ENCODE measurements around the gene SHH. TPM values are rescaled to one million over a fixed set of nuclear protein-coding genes. Genes with fewer than 3 reads are reported as not detected.

SHH gene
- total RNA-seq, 1 donor from 2014 or later: 3.2 TPM

GRCh38 chr7:155806096-155806871 is 6.0 kb downstream of the SHH start:
- DNase-seq: no peak

- no peak for DNase-seq
These were observed 6.5 kb downstream of the SHH start for GRCh38 chr7:155805826-155806095.

GRCh38 chr7:155804897-155805825 is 7.1 kb downstream of the SHH start:
- DNase-seq: no peak

GRCh38 chr7:155804431-155804831 is 7.8 kb downstream of the SHH start:
- DNase-seq: no peak

GRCh38 chr7:155803418-155804376 is 8.6 kb downstream of the SHH start:
- DNase-seq: no peak

- DNase-seq: no peak
These were observed 9.3 kb downstream of the SHH start for GRCh38 chr7:155802906-155803417.

- no peak for DNase-seq
These were observed 10.0 kb downstream of the SHH start for GRCh38 chr7:155802291-155802690.

GRCh38 chr7:155800741-155801267 is 11.5 kb downstream of the SHH start:
- DNase-seq: no peak

- no peak for DNase-seq
These were observed 12.0 kb downstream of the SHH start for GRCh38 chr7:155800301-155800700.

GRCh38 chr7:155799514-155799913 is 12.7 kb downstream of the SHH start:
- no peak for DNase-seq

GRCh38 chr7:155798673-155799439 is 13.4 kb downstream of the SHH start:
- no peak for DNase-seq

- no peak for DNase-seq
These were observed 14.7 kb downstream of the SHH start for GRCh38 chr7:155797262-155798250.

- DNase-seq: no peak
These were observed 15.6 kb downstream of the SHH start for GRCh38 chr7:155796381-155797261.

- DNase-seq: no peak
These were observed 16.3 kb downstream of the SHH start for GRCh38 chr7:155795951-155796350.

GRCh38 chr7:155795401-155795800 is 16.9 kb downstream of the SHH start:
- no peak for DNase-seq

- DNase-seq: no peak
These were observed 18.1 kb downstream of the SHH start for GRCh38 chr7:155794196-155794595.

- no peak for DNase-seq
These were observed 18.5 kb downstream of the SHH start for GRCh38 chr7:155793720-155794119.

- DNase-seq: no peak
These were observed 19.2 kb downstream of the SHH start for GRCh38 chr7:155792999-155793560.

Measured in skin of body (tissue), 2 donors.